K562 treated with DMSO at 1 percent for 12 hours (cell line): ENCODE measurements around the gene PLA2G15. TPM values are rescaled to one million over a fixed set of nuclear protein-coding genes. Genes with fewer than 3 reads are reported as not detected.

Experiments
- total RNA-seq: library from RNA; unstranded; fragments of 300-600 nt; gene quantifications from 2 replicates; pipeline ENCODE4 v1.2.3, GENCODE V29; 2022; ENCODE audit not compliant: insufficient read depth

The PLA2G15 gene
- 32.1 and 40.4 TPM in 2 replicates for total RNA-seq

GRCh38 chr16:68244903-68245853 is at the start of gene PLA2G15:
PLA2G15 (plus strand) TSS chr16:68245373; CDS start chr16:68245427, 54 bp downstream.

GRCh38 chr16:68235887-68236136 is 9.4 kb upstream of the PLA2G15 start, which contains the start of gene ESRP2:
ESRP2 (minus strand) TSS chr16:68236127; CDS start chr16:68236045, 82 bp downstream.

GRCh38 chr16:68264128-68265077 is 19.2 kb downstream of the PLA2G15 start, which contains the start of gene SLC7A6:
SLC7A6 (plus strand) TSS chr16:68264526; CDS start chr16:68274727, 10,201 bp downstream.

Other genes with a start within 250 kb of the PLA2G15 start
- gene DPEP2, start 245.9 kb upstream of the PLA2G15 start, total RNA-seq = 1.7 and 4.6 TPM in 2 replicates
- not detected in 2 replicates for gene DPEP2NB, start 229.5 kb upstream of the PLA2G15 start, total RNA-seq
- gene DDX28, start 222.1 kb upstream of the PLA2G15 start, total RNA-seq = 12.3 and 13.7 TPM in 2 replicates
- gene DUS2, start 222.1 kb upstream of the PLA2G15 start, total RNA-seq = 8.5 and 13.1 TPM in 2 replicates
- gene NFATC3, start 160.0 kb upstream of the PLA2G15 start, total RNA-seq = 12.5 and 41.1 TPM in 2 replicates
- not detected in 2 replicates for gene ESRP2, start 9.2 kb upstream of the PLA2G15 start, total RNA-seq
- 5.4 and 23.3 TPM in 2 replicates for gene SLC7A6, start 19.2 kb downstream of the PLA2G15 start, total RNA-seq
- gene SLC7A6OS, start 65.6 kb downstream of the PLA2G15 start, total RNA-seq = 7.8 and 17.5 TPM in 2 replicates
- gene PRMT7, start 65.6 kb downstream of the PLA2G15 start, total RNA-seq = 42.4 and 57.2 TPM in 2 replicates
- gene SMPD3, start 203.1 kb downstream of the PLA2G15 start, total RNA-seq = 3.1 and 3.4 TPM in 2 replicates